ENCODE data around the gene NXPE3.
A peak's percentile ranks its signal among the peaks of the same experiment; 100 is the strongest.

NXPE3 gene

DNA sequence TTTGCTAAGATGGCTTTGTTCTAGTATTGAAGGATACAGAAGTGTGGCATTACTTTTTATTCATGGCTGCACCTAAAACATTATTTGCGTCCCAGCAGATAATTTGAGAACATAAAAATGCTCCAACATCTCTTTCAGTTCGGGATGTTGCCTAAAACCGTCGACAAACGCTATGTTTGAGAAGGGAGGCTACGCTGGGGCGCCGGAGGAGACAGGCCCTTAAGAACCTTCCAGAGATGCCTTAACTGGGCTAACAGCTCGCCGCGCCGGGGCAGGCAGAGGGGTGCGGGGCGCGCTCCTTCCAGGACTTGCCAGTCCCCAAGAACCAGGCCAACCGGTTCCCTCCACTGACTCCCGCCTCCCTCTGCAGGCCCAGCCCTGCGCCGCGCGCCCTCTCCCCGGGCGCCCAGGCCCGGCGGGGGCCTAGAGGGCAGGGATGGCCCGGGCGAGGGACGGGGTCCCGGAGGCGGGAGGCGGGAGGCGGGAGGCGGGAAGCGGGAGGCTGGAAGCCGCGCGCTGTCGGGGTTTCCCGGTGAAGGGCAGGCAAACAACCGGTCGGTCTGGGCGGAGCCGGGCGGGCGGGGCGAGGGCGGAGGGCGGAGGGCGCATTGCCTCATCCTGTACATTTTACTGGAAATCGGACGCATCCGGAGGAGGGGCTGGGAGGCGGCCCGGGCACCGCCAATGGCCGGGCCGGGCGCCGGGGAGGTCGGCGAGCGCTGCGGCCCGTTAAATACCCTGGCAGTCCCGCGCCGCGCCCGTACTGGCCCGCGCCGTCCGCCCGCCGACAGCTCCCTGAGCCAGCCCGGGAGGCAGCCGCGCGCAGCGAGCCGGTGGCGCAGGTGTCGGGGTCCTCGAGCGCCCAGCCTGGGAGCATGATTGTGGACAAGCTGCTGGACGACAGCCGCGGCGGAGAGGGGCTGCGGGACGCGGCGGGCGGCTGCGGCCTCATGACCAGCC, 70.0 kb downstream of the NXPE3 start, which contains the start of gene NFKBIZ:
Gene NFKBIZ (plus strand): TSS at position 761 of the 960 bp plus-strand sequence. CDS start 115 bp downstream, at position 876.
- peaks cover 12 to 46% (median 33%) of the 10 kb centered on the region in 10 experiments for H3K4me1 ChIP-seq
- H3K9ac ChIP-seq: peak within 1 kb of the TSS; percentile 94 to 100 (median 98)

DNA sequence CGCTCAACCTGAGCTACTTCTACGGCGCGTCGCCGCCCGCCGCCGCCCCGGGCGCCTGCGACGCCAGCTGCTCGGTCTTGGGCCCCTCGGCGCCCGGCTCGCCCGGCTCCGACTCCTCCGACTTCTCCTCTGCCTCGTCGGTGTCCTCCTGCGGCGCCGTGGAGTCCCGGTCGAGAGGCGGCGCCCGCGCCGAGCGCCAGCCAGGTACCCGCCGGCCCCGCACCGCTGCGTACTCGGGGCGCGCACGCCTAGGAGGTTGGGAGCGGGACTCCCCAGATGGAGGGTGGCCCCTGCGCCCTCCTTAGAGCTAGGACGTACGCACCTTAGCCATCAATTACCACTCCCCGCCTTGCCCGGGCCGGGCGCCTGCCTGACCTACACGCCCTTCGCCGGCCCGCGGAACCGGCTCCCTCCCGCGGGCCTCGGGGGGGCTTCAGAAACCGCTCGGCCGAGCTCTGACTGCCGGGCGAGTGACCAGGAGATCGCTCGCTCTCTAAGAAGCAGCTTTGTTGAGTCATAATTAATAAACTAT, 70.8 kb downstream of the NXPE3 start:
- Histone ChIP-seq H3K36me3 (peaks cover 31 to 57% (median 46%) of the 10 kb centered on the region in 11 experiments), H3K27me3 (peaks cover 0 to 14% (median 0%) of the 10 kb centered on the region in 11 experiments; a peak in 3 of 22 replicates), H3K9me3 (replicated peaks in 1 of 11) (peaks cover 0 to 14% (median 0%) of the 10 kb centered on the region in 11 experiments; a peak in 7 of 22 replicates), H3K4me3 (peak overlapping the region; percentile 82 to 98 (median 94)), H3K27ac (peak overlapping the region; percentile 93 to 99 (median 98)), H3K9ac (peak overlapping the region; percentile 94 to 100 (median 98)), H3K4me1 (peaks cover 12 to 54% (median 36%) of the 10 kb centered on the region in 10 experiments), H3K4me2 (peak overlapping the region in 10 of 11 experiments; percentile 0 to 96 (median 87); a peak in 17 of 22 replicates), H4K20me1 (peaks cover 29 to 55% (median 54%) of the 10 kb centered on the region in 11 experiments)
- TF ChIP-seq Cebpa-rat (IDR thresholded peaks at IDR 0.05): no peak

More for the DNA sequence above, 70.0 kb downstream of the NXPE3 start, which contains the start of gene NFKBIZ:
- Histone ChIP-seq H3K27me3 (peaks cover 0 to 14% (median 0%) of the 10 kb centered on the region in 11 experiments; a peak in 3 of 22 replicates), H3K4me2 (peak within 1 kb of the TSS; percentile 78 to 96 (median 87)), H3K9me3 (replicated peaks in 1 of 11) (peaks cover 0 to 14% (median 0%) of the 10 kb centered on the region in 11 experiments; a peak in 7 of 22 replicates), H4K20me1 (peaks cover 29 to 47% (median 47%) of the 10 kb centered on the region in 11 experiments), H3K4me3 (peak within 1 kb of the TSS; percentile 82 to 98 (median 94)), H3K36me3 (peaks cover 24 to 49% (median 38%) of the 10 kb centered on the region in 11 experiments), H3K27ac (peak within 1 kb of the TSS; percentile 93 to 99 (median 98))
- peak in 9 of 11 experiments; percentile 17 to 75 (median 61); a peak in 8 of 22 replicates for TF ChIP-seq Cebpa-rat (IDR thresholded peaks at IDR 0.05)

DNA sequence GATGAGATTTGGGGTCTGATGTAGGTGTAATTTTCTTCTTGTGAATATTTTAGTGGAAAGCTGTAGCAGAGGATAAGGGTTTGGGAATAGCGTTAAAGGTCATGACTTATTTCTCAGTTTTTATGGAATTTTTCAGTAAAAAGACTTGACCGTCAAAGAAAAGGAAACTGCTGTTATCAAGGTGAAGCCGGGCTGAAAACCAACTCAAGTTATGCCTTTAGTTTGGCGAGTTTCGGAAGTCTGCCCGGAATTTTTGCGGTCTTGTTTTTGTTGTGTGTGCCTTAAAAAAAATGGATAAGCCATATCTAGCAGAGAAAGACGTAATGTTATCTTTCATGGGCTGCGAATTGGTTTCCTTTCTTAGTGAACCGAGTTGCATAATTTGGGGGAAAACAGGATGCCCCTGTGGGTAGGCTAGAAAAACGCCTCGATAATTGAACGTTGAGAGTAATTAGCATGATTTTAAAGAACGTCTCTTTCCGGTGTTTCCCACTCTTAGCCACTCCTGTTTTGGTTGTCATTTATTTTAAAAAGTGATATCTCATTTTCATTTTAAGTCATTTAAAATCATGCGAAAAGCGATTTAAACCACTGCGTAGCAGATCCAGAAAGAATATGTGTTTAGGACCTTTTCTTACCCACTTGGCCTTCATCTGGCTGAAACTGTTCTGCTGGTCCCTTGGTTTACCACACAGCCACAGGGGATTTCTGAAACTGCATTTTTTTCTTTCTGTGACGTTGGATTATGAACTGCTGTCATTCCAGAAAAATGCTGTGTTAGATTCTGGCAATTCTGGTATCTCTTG, 71.4 kb downstream of the NXPE3 start:
- peaks cover 0 to 14% (median 0%) of the 10 kb centered on the region in 11 experiments; a peak in 3 of 22 replicates for H3K27me3 ChIP-seq
- peak overlapping the region; percentile 94 to 100 (median 98) for H3K9ac ChIP-seq
- peak overlapping the region in 10 of 11 experiments; percentile 75 to 96 (median 87); a peak in 19 of 22 replicates for H3K4me2 ChIP-seq
- H3K36me3 ChIP-seq: peaks cover 38 to 63% (median 52%) of the 10 kb centered on the region in 11 experiments
- peak overlapping the region; percentile 82 to 98 (median 94) for H3K4me3 ChIP-seq
- H4K20me1 ChIP-seq: peaks cover 29 to 61% (median 60%) of the 10 kb centered on the region in 11 experiments
- H3K4me1 ChIP-seq: peaks cover 12 to 60% (median 39%) of the 10 kb centered on the region in 10 experiments
- peak in 3 of 11 experiments; percentile 31 to 59 (median 57); a peak in 3 of 22 replicates for TF ChIP-seq Cebpa-rat (IDR thresholded peaks at IDR 0.05)
- peak overlapping the region; percentile 93 to 99 (median 98) for H3K27ac ChIP-seq
- peaks cover 0 to 15% (median 0%) of the 10 kb centered on the region in 11 experiments; a peak in 9 of 22 replicates for H3K9me3 ChIP-seq (replicated peaks in 1 of 11)

GRCh38 chr3:101851072-101851770, 72.2 kb downstream of the NXPE3 start:
- peak overlapping the region; percentile 93 to 99 (median 98) for H3K27ac ChIP-seq
- H3K4me1 ChIP-seq: peaks cover 12 to 68% (median 42%) of the 10 kb centered on the region in 10 experiments
- peak overlapping the region; percentile 82 to 98 (median 94) for H3K4me3 ChIP-seq

GRCh38 chr3:101851850-101852714, 73.1 kb downstream of the NXPE3 start:
- H3K27ac ChIP-seq: peak overlapping the region in 9 of 11 experiments; percentile 93 to 99 (median 98); a peak in 16 of 22 replicates
- H3K27me3 ChIP-seq: peaks cover 0 to 14% (median 0%) of the 10 kb centered on the region in 11 experiments; a peak in 3 of 22 replicates
- peaks cover 12 to 70% (median 42%) of the 10 kb centered on the region in 10 experiments for H3K4me1 ChIP-seq
- H3K9ac ChIP-seq: peak overlapping the region in 9 of 11 experiments; percentile 94 to 100 (median 98); a peak in 17 of 22 replicates
- no peak for TF ChIP-seq Cebpa-rat (IDR thresholded peaks at IDR 0.05)
- peak overlapping the region; percentile 82 to 98 (median 94); a peak in 19 of 20 replicates for H3K4me3 ChIP-seq
- H3K4me2 ChIP-seq: peak overlapping the region; percentile 75 to 96 (median 86)
- peaks cover 54 to 75% (median 69%) of the 10 kb centered on the region in 11 experiments for H3K36me3 ChIP-seq
- H3K9me3 ChIP-seq (replicated peaks in 1 of 11): peaks cover 0 to 15% (median 0%) of the 10 kb centered on the region in 11 experiments; a peak in 8 of 22 replicates
- peaks cover 29 to 78% (median 77%) of the 10 kb centered on the region in 11 experiments for H4K20me1 ChIP-seq

More at GRCh38 chr3:101851072-101851770, 72.2 kb downstream of the NXPE3 start:
- H3K36me3 ChIP-seq: peaks cover 46 to 71% (median 60%) of the 10 kb centered on the region in 11 experiments
- H4K20me1 ChIP-seq: peaks cover 29 to 69% (median 68%) of the 10 kb centered on the region in 11 experiments
- no peak for TF ChIP-seq Cebpa-rat (IDR thresholded peaks at IDR 0.05)
- H3K9me3 ChIP-seq (replicated peaks in 1 of 11): peaks cover 0 to 15% (median 0%) of the 10 kb centered on the region in 11 experiments; a peak in 8 of 22 replicates
- H3K27me3 ChIP-seq: peaks cover 0 to 14% (median 0%) of the 10 kb centered on the region in 11 experiments; a peak in 3 of 22 replicates
- peak overlapping the region; percentile 75 to 96 (median 86) for H3K4me2 ChIP-seq
- peak overlapping the region; percentile 94 to 100 (median 98) for H3K9ac ChIP-seq
